WTC11 (cell line): ENCODE measurements around the gene ARL5A.

Source experiments
- AFF4 ChIP-seq: sonication (generic); formaldehyde crosslinking; IDR thresholded peaks from 2 replicates; pipeline ENCODE4 v1.8.1; 2023; ENCODE audit warnings: mild to moderate bottlenecking, missing genetic modification reagents, borderline replicate concordance
- ATF3 ChIP-seq: sonication (generic); formaldehyde crosslinking; conservative IDR thresholded peaks from 2 replicates; pipeline ENCODE4 v1.8.1; 2022; ENCODE audit warnings: mild to moderate bottlenecking, missing genetic modification reagents
- CBFB ChIP-seq: sonication (generic); formaldehyde crosslinking; IDR thresholded peaks from 2 replicates; pipeline ENCODE4 v1.8.1; 2022; ENCODE audit warnings: mild to moderate bottlenecking, low read depth, missing genetic modification reagents
- CREB1 ChIP-seq: sonication (generic); formaldehyde crosslinking; IDR thresholded peaks from 2 replicates; pipeline ENCODE4 v1.8.0; 2023; ENCODE audit warnings: mild to moderate bottlenecking, missing genetic modification reagents
- CTCF ChIP-seq: fragments of 200-600 bp; IDR thresholded peaks from 2 replicates; pipeline ENCODE4 v1.8.0; 2022; ENCODE audit warnings: antibody characterized with exemption
- HMGXB4 ChIP-seq: sonication (generic); formaldehyde crosslinking; IDR thresholded peaks from 2 replicates; pipeline ENCODE4 v1.8.1; 2023; ENCODE audit warnings: mild to moderate bottlenecking, moderate library complexity, missing genetic modification reagents
- NFYB ChIP-seq: sonication (generic); formaldehyde crosslinking; conservative IDR thresholded peaks from 2 replicates; pipeline ENCODE4 v1.8.0; 2022; ENCODE audit warnings: low read depth, missing genetic modification reagents
- STAT6 ChIP-seq: sonication (generic); formaldehyde crosslinking; conservative IDR thresholded peaks from 2 replicates; pipeline ENCODE4 v1.8.1; 2023; ENCODE audit warnings: mild to moderate bottlenecking, low read depth, missing genetic modification reagents, moderate library complexity
- TEAD4 ChIP-seq: sonication (generic); formaldehyde crosslinking; IDR thresholded peaks from 2 replicates; pipeline ENCODE4 v1.8.0; 2022; ENCODE audit warnings: mild to moderate bottlenecking, missing genetic modification reagents
- ZNF138 ChIP-seq: sonication (generic); formaldehyde crosslinking; conservative IDR thresholded peaks from 2 replicates; pipeline ENCODE4 v1.8.1; 2022; ENCODE audit warnings: mild to moderate bottlenecking, moderate library complexity, missing genetic modification reagents
- ZNF416 ChIP-seq: fragments of 250-450 bp; sonication (Bioruptor Pico); IDR thresholded peaks from 2 replicates; pipeline ENCODE4 v1.9.0; 2021; ENCODE audit warnings: mild to moderate bottlenecking, inconsistent platforms
- ZNF423 ChIP-seq: fragments of 250-450 bp; sonication (Bioruptor Pico); IDR thresholded peaks from 2 replicates; pipeline ENCODE4 v2.1.2; 2022; ENCODE audit warnings: mild to moderate bottlenecking, moderate library complexity
- ZNF671 ChIP-seq: fragments of 250-450 bp; sonication (Bioruptor Pico); IDR thresholded peaks from 2 replicates; pipeline ENCODE4 v1.8.0; 2021; ENCODE audit warnings: mild to moderate bottlenecking

GRCh38 chr2:151793123-151793522, 35.1 kb downstream of the ARL5A start:
- TF ChIP-seq NFYB (CRISPR knock-in tag) (no peak), ZNF423 (no peak), ATF3 (no peak), ZNF671 (CRISPR knock-in tag) (no peak), CBFB (CRISPR knock-in tag) (no peak), HMGXB4 (CRISPR knock-in tag) (no peak), CTCF (no peak), AFF4 (no peak), CREB1 (CRISPR knock-in tag) (no peak), ZNF138 (CRISPR knock-in tag) (no peak), STAT6 (CRISPR knock-in tag) (no peak), ZNF416 (no peak), TEAD4 (no peak)
